B cell (primary cell): Measurements from ENCODE around the gene ELFN1. TPM values are rescaled to one million over a fixed set of nuclear protein-coding genes. Genes with fewer than 3 reads are reported as not detected.
A peak's percentile ranks its signal among the peaks of the same experiment; 100 is the strongest.

ENCODE experiments used
- ATAC-seq: fragments of 200-7000 bp; cut with Tn5 transposase; one replicate; pipeline ENCODE4 v1.10.0; 2021; ENCODE audit warnings: low read depth, mild to moderate bottlenecking, moderate number of reproducible peaks, moderate library complexity
- CTCF ChIA-PET: fragments of 350-600 bp; sonication (Branson Sonifier 250); formaldehyde crosslinking; loops from one replicate; lab custom pipeline; 2021; ENCODE audit warnings: antibody characterized with exemption, inconsistent platforms; lab: Charles Lee
- POLR2A ChIA-PET: fragments of 350-600 bp; sonication (Branson Sonifier 250); formaldehyde crosslinking; loops from one replicate; lab custom pipeline; 2021; ENCODE audit warnings: antibody characterized with exemption; lab: Charles Lee
- DNase-seq: peaks from one replicate; pipeline ENCODE4 v3.0.0; 2013
- H2AFZ ChIP-seq: 2 replicates; pipeline ENCODE4 v1.6.1; 2012; ENCODE audit warnings: mild to moderate bottlenecking, low read depth, low read length; ENCODE audit not compliant: insufficient read depth, poor library complexity, severe bottlenecking
- H3K27ac ChIP-seq, 2 donors: 1 replicate in 1 of 2; 2 replicates in 1 of 2; pipeline ENCODE4 v1.5.1; 2012 to 2013; ENCODE audit warnings: low read length in 2 of 2, mild to moderate bottlenecking in 2 of 2, moderate library complexity in 1 of 2
- H3K27me3 ChIP-seq, 4 experiments: fragments of 200-600 bp in 1 of 4; sonication (generic) in 1 of 4; replicated peaks in 1 of 4; 1 replicate in 2 of 4; 2 replicates in 2 of 4; pipeline versions ENCODE4 v1.6.1 to v1.7.0; 2013 to 2016; ENCODE audit warnings: low read length in 3 of 4, mild to moderate bottlenecking in 2 of 4, mixed read lengths in 1 of 4, moderate library complexity in 1 of 4; ENCODE audit not compliant: insufficient read depth in 4 of 4, control insufficient read depth in 3 of 4; ENCODE audit errors: control extremely low read depth in 1 of 4
- H3K36me3 ChIP-seq, 2 experiments: replicated peaks in 1 of 2; 1 replicate in 1 of 2; 2 replicates in 1 of 2; pipeline versions ENCODE4 v1.6.1 to v1.7.1; 2013; ENCODE audit warnings: low read length in 1 of 2; ENCODE audit not compliant: insufficient read depth in 2 of 2, control insufficient read depth in 1 of 2; ENCODE audit errors: control extremely low read depth in 1 of 2, extremely low read depth in 1 of 2
- H3K4me1 ChIP-seq, 2 donors: fragments of 200-600 bp in 1 of 2; sonication (generic) in 1 of 2; 1 replicate in 1 of 2; 2 replicates in 1 of 2; pipeline versions ENCODE4 v1.5.1 to v1.6.1; 2013 to 2017; ENCODE audit warnings: low read length in 2 of 2; ENCODE audit not compliant: control insufficient read depth in 2 of 2, insufficient read depth in 2 of 2
- H3K4me2 ChIP-seq: replicated peaks from 2 replicates; pipeline ENCODE3; 2012; ENCODE audit warnings: mild to moderate bottlenecking, low read depth, low read length; ENCODE audit not compliant: poor library complexity, severe bottlenecking
- H3K4me3 ChIP-seq, 5 experiments: fragments of 200-600 bp in 1 of 5; sonication (generic) in 1 of 5; 1 replicate in 3 of 5; 2 replicates in 2 of 5; pipeline versions ENCODE4 v1.5.1 to v1.7.0; 2011 to 2016; ENCODE audit warnings: low read length in 4 of 5, mild to moderate bottlenecking in 4 of 5, low read depth in 2 of 5, control low read depth in 1 of 5, moderate library complexity in 1 of 5; ENCODE audit not compliant: insufficient read depth in 1 of 5; ENCODE audit errors: control extremely low read depth in 1 of 5, extremely low read depth in 1 of 5
- H3K79me2 ChIP-seq: fragments of 200-600 bp; sonication (generic); one replicate; pipeline ENCODE4 v1.6.0; 2016; ENCODE audit warnings: low read length; ENCODE audit not compliant: control insufficient read depth, insufficient read depth
- H3K9ac ChIP-seq: fragments of 200-600 bp; sonication (generic); 2 replicates; pipeline ENCODE4 v1.6.1; 2017; ENCODE audit warnings: mild to moderate bottlenecking, low read length, moderate library complexity
- H3K9me3 ChIP-seq, 3 donors: one replicate each; pipeline versions ENCODE4 v1.6.1 to v1.7.1; 2013; ENCODE audit warnings: low read length in 2 of 3; ENCODE audit not compliant: control insufficient read depth in 2 of 3, insufficient read depth in 1 of 3; ENCODE audit errors: control extremely low read depth in 1 of 3
- H4K20me1 ChIP-seq: 2 replicates; pipeline ENCODE4 v1.6.0; 2012; ENCODE audit warnings: mild to moderate bottlenecking, low read length; ENCODE audit not compliant: insufficient read depth, control insufficient read depth, poor library complexity, severe bottlenecking
- H3K27ac Mint-ChIP-seq: one replicate; pipeline ENCODE4 v1.8.0; 2021; ENCODE audit warnings: mixed read lengths
- H3K27me3 Mint-ChIP-seq: one replicate; pipeline ENCODE4 v1.8.0; 2021; ENCODE audit warnings: mixed read lengths
- H3K4me1 Mint-ChIP-seq: one replicate; pipeline ENCODE4 v1.8.0; 2021; ENCODE audit warnings: mixed read lengths
- H3K4me3 Mint-ChIP-seq: one replicate; pipeline ENCODE4 v1.8.0; 2021; ENCODE audit warnings: mixed read lengths
- H3K9me3 Mint-ChIP-seq: one replicate; pipeline ENCODE4 v1.8.0; 2022; ENCODE audit warnings: mixed read lengths; ENCODE audit not compliant: insufficient read depth
- EZH2 ChIP-seq: IDR thresholded peaks from 2 replicates; pipeline ENCODE4 v1.6.1; 2012; ENCODE audit warnings: borderline replicate concordance, low read depth, mild to moderate bottlenecking, moderate library complexity, low read length; ENCODE audit not compliant: insufficient read depth, poor library complexity, severe bottlenecking
- WGBS: methylation state at CpG from one replicate; pipeline ENCODE4 v1.1.5; 2013; ENCODE audit warnings: missing lambda C conversion rate; ENCODE audit not compliant: insufficient coverage; 5-methylcytosine and 5-hydroxymethylcytosine counted together
- intact Hi-C: fragments of 100-400 bp; cut with micrococcal nuclease; formaldehyde crosslinking; loops from one replicate; pipeline ENCODE4 v1.10.0; 2022
- polyA plus RNA-seq: library from polyadenylated mRNA; depleted of rRNA; stranded (reverse); fragments of >200 nt; gene quantifications from 2 replicates; pipeline ENCODE4 v1.2.3, GENCODE V29; 2012
- total RNA-seq, 2 donors: library from RNA; stranded (reverse); fragments of 120-200 nt in 1 of 2; gene quantifications; 1 replicate in 1 of 2; 2 replicates in 1 of 2; pipeline versions ENCODE4 v1.2.3 to v1.2.4, GENCODE V29; 2013 to 2022
- TF ChIP-seq, protein P1 (sequence below): fragments of 200-600 bp; IDR thresholded peaks from one replicate; pipeline ENCODE4 v1.8.0; 2022; ENCODE audit warnings: antibody characterized with exemption, mild to moderate bottlenecking

The ELFN1 gene
- total and polyA plus RNA-seq, 2 donors (not counting 1 experiment from before 2014, with no cell fraction given) = 0.12 TPM; not detected in 1

DNA sequence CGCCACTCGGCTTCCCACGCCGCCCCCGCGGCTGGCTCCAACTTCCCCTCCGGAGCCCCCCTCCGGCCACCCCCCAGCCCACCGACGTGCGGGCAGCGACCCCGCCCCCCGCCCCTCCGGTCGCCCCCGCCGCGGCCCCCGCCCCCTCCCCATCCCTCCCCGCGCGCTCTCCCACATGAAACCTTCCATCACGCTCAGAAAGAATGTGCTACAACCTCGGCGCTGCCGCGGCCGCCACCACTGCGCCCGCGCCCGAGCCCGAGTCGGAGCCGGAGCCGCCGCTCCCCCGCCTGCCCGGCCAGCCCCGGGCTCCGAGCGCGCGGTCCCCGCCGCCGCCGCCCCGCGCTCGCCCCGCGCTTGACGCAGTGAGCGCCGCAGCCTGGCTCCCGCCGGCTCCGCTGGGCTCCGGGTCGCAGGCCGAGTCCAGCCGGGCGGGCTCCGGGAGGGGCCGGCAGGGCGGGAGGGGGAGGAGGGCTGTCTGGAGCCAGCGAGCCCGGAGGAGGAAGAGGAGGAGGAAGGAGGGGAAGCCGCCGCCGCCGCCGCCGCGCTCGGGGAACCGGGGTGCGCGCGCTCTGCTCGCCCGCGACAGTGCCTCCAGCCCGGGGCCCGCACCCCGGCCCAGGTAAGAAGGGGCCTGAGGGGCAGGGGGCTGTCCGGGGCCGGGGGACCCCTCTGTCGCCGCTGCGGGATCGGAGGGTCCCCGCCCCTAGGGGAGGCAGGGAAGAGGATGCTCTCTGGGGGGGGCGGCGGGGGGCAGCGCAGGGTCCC lies 4.3 kb upstream of the ELFN1 start:
- CTCF ChIA-PET = no interaction called here
- H3K4me3 ChIP-seq = peak overlapping the region in 3 of 5 experiments; percentile 43 to 57 (median 47)
- peak; percentile 18 for ATAC-seq
- no peak overlapping the region for H3K27ac ChIP-seq
- H3K9ac ChIP-seq = peak overlapping the region; percentile 60
- intact Hi-C loops = loop anchor here (10.0 kb wide), 1 partner anchor 679 kb away; no protein-coding TSS in a partner anchor
- Mint-ChIP-seq H3K27me3 (peaks cover 41% of the 10 kb centered on the region), H3K27ac (no peak overlapping the region), H3K4me1 (peaks cover 19% of the 10 kb centered on the region), H3K4me3 (no peak overlapping the region), H3K9me3 (peaks cover 2% of the 10 kb centered on the region)
- peak overlapping the region; percentile 33 for H2AFZ ChIP-seq
- DNase-seq = peak; percentile 51
- peaks cover 0 to 65% (median 31%) of the 10 kb centered on the region in 4 experiments for H3K27me3 ChIP-seq
- under 1% methylated on average over 63 of the region's 98 CpGs for WGBS
- H3K4me2 ChIP-seq = peak overlapping the region; percentile 96
- no peaks in the 10 kb centered on the region for H4K20me1 ChIP-seq
- TF ChIP-seq, protein P1, sequence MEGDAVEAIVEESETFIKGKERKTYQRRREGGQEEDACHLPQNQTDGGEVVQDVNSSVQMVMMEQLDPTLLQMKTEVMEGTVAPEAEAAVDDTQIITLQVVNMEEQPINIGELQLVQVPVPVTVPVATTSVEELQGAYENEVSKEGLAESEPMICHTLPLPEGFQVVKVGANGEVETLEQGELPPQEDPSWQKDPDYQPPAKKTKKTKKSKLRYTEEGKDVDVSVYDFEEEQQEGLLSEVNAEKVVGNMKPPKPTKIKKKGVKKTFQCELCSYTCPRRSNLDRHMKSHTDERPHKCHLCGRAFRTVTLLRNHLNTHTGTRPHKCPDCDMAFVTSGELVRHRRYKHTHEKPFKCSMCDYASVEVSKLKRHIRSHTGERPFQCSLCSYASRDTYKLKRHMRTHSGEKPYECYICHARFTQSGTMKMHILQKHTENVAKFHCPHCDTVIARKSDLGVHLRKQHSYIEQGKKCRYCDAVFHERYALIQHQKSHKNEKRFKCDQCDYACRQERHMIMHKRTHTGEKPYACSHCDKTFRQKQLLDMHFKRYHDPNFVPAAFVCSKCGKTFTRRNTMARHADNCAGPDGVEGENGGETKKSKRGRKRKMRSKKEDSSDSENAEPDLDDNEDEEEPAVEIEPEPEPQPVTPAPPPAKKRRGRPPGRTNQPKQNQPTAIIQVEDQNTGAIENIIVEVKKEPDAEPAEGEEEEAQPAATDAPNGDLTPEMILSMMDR = no peak
- TF ChIP-seq EZH2 = no peak
- H3K79me2 ChIP-seq = no peaks in the 10 kb centered on the region
- peaks cover 45% of the 10 kb centered on the region in 2 donors for H3K4me1 ChIP-seq
- POLR2A ChIA-PET = no interaction called here
- peaks cover 0 to 20% (median 0%) of the 10 kb centered on the region in 3 donors for H3K9me3 ChIP-seq
- no peaks in the 10 kb centered on the region for H3K36me3 ChIP-seq

GRCh38 chr7:1666317-1666822 lies 3.7 kb upstream of the ELFN1 start:
- H3K79me2 ChIP-seq = no peaks in the 10 kb centered on the region
- ChIA-PET CTCF (no interaction called here), POLR2A (no interaction called here)
- H3K4me2 ChIP-seq = peak overlapping the region; percentile 96
- H3K27me3 ChIP-seq = peaks cover 0 to 67% (median 32%) of the 10 kb centered on the region in 4 experiments
- H3K36me3 ChIP-seq = no peaks in the 10 kb centered on the region
- DNase-seq (peak; percentile 42), ATAC-seq (no peak)
- under 1% methylated on average over 57 of the region's 58 CpGs for whole genome bisulfite sequencing
- H4K20me1 ChIP-seq = no peaks in the 10 kb centered on the region
- TF ChIP-seq, protein P1 = no peak
- TF ChIP-seq EZH2 = peak; percentile 29
- H3K27ac Mint-ChIP-seq = no peak overlapping the region
- H3K27me3 Mint-ChIP-seq = peaks cover 40% of the 10 kb centered on the region
- peak overlapping the region; percentile 69 for H2AFZ ChIP-seq
- H3K4me1 ChIP-seq = peaks cover 45% of the 10 kb centered on the region in 2 donors
- peak overlapping the region; percentile 49 for H3K4me3 Mint-ChIP-seq
- peaks cover 19% of the 10 kb centered on the region for H3K4me1 Mint-ChIP-seq
- H3K9me3 ChIP-seq = peaks cover 0 to 24% (median 0%) of the 10 kb centered on the region in 3 donors
- H3K9ac ChIP-seq = peak overlapping the region; percentile 60
- intact Hi-C loops = loop anchor here (10.0 kb wide), 1 partner anchor 678 kb away; no protein-coding TSS in a partner anchor
- no peak overlapping the region for H3K27ac ChIP-seq
- H3K9me3 Mint-ChIP-seq = peaks cover 2% of the 10 kb centered on the region
- peak overlapping the region in 4 of 5 experiments; percentile 29 to 57 (median 45) for H3K4me3 ChIP-seq
